Measurements from ENCODE around the gene LAPTM5.
A peak's percentile ranks its signal among the peaks of the same experiment; 100 is the strongest.

- TF ChIP-seq CTCF (IDR thresholded peaks at IDR 0.05 in 8 of 11, conservative IDR thresholded peaks at IDR 0.05 in 3 of 11), result no peak
- TF ChIP-seq POLR2A (IDR thresholded peaks at IDR 0.05), result no peak
- TF ChIP-seq POLR2AphosphoS5 (IDR thresholded peaks at IDR 0.05), result peak in 1 of 3 donors; percentile 20
Measured at GRCh38 chr1:30759718-30760281, 2.2 kb upstream of the LAPTM5 start.

All from spleen (tissue), 7 donors.